DOHH2 (cell line): ENCODE measurements around the gene R3HDML.

Experiments used
- H3F3A ChIP-seq: fragments of 200-600 bp; sonication (generic), shearing (Covaris generic); 2 replicates; pipeline ENCODE4 v1.6.0; 2016; ENCODE audit warnings: antibody characterized with exemption, mild to moderate bottlenecking; ENCODE audit not compliant: control insufficient read depth, insufficient read depth
- H3K27ac ChIP-seq: fragments of 200-600 bp; sonication (generic); 2 replicates; pipeline ENCODE4 v1.5.1; 2014; ENCODE audit warnings: low read depth, mild to moderate bottlenecking, low read length, moderate library complexity
- H3K27me3 ChIP-seq: fragments of 200-600 bp; sonication (generic); 2 replicates; pipeline ENCODE4 v1.6.1; 2014; ENCODE audit warnings: mild to moderate bottlenecking, low read length, mixed read lengths; ENCODE audit not compliant: control insufficient read depth
- H3K36me3 ChIP-seq: fragments of 200-600 bp; sonication (generic); 2 replicates; pipeline ENCODE4 v1.6.1; 2014; ENCODE audit warnings: mild to moderate bottlenecking, low read length, moderate library complexity, mixed read lengths; ENCODE audit not compliant: control insufficient read depth
- H3K4me1 ChIP-seq: fragments of 200-600 bp; sonication (generic); 2 replicates; pipeline ENCODE4 v1.6.1; 2014; ENCODE audit warnings: mild to moderate bottlenecking, low read length, mixed read lengths; ENCODE audit not compliant: control insufficient read depth
- H3K4me2 ChIP-seq: fragments of 200-600 bp; sonication (generic); 2 replicates; pipeline ENCODE4 v1.6.0; 2014; ENCODE audit warnings: mild to moderate bottlenecking, low read length, moderate library complexity
- H3K4me3 ChIP-seq: fragments of 200-600 bp; sonication (generic); 2 replicates; pipeline ENCODE4 v1.5.1; 2014; ENCODE audit warnings: mild to moderate bottlenecking, low read length, mixed read lengths
- H3K79me2 ChIP-seq: fragments of 200-600 bp; sonication (generic); 2 replicates; pipeline ENCODE4 v1.6.1; 2014; ENCODE audit warnings: mild to moderate bottlenecking, low read length, mixed read lengths; ENCODE audit not compliant: control insufficient read depth
- H3K9me2 ChIP-seq: fragments of 200-600 bp; sonication (generic); replicated peaks from 2 replicates; pipeline ENCODE4 v1.6.1; 2014; ENCODE audit warnings: mild to moderate bottlenecking, low read length, mixed read lengths; ENCODE audit not compliant: control insufficient read depth
- H3K9me3 ChIP-seq: fragments of 200-600 bp; sonication (generic); 2 replicates; pipeline ENCODE4 v1.6.1; 2014; ENCODE audit warnings: antibody characterized with exemption, low read length, mixed read lengths; ENCODE audit not compliant: control insufficient read depth, insufficient read depth
- H4K20me1 ChIP-seq: fragments of 200-600 bp; sonication (generic); 2 replicates; pipeline ENCODE4 v1.6.0; 2014; ENCODE audit warnings: low read depth, mild to moderate bottlenecking, antibody characterized with exemption, low read length, moderate library complexity; ENCODE audit not compliant: control insufficient read depth, insufficient read depth
- EZH2phosphoT487 ChIP-seq: fragments of 200-600 bp; sonication (generic); IDR thresholded peaks from 2 replicates; pipeline ENCODE4 v1.6.1; 2017; ENCODE audit warnings: borderline replicate concordance, mild to moderate bottlenecking, antibody characterized with exemption, low read length, moderate library complexity, mixed read lengths
- TF ChIP-seq, protein P1 (sequence below): fragments of 200-600 bp; sonication (generic); IDR thresholded peaks from one replicate; pipeline ENCODE4 v1.5.1; 2014; ENCODE audit warnings: antibody characterized with exemption, mild to moderate bottlenecking, low read depth, low read length; ENCODE audit not compliant: poor library complexity, severe bottlenecking

R3HDML gene

GRCh38 chr20:44360221-44360620 is 23.4 kb downstream of the R3HDML start:
- Histone ChIP-seq H3K27me3 (peaks cover 8% of the 10 kb centered on the region), H3K4me1 (no peaks in the 10 kb centered on the region), H3F3A (no peaks in the 10 kb centered on the region), H3K79me2 (no peaks in the 10 kb centered on the region), H3K4me3 (no peak overlapping the region), H3K36me3 (no peaks in the 10 kb centered on the region), H3K27ac (no peak overlapping the region), H3K4me2 (no peak overlapping the region), H4K20me1 (no peaks in the 10 kb centered on the region), H3K9me2 (no peaks in the 10 kb centered on the region), H3K9me3 (no peaks in the 10 kb centered on the region)
- TF ChIP-seq EZH2phosphoT487 = no peak
- TF ChIP-seq, protein P1, sequence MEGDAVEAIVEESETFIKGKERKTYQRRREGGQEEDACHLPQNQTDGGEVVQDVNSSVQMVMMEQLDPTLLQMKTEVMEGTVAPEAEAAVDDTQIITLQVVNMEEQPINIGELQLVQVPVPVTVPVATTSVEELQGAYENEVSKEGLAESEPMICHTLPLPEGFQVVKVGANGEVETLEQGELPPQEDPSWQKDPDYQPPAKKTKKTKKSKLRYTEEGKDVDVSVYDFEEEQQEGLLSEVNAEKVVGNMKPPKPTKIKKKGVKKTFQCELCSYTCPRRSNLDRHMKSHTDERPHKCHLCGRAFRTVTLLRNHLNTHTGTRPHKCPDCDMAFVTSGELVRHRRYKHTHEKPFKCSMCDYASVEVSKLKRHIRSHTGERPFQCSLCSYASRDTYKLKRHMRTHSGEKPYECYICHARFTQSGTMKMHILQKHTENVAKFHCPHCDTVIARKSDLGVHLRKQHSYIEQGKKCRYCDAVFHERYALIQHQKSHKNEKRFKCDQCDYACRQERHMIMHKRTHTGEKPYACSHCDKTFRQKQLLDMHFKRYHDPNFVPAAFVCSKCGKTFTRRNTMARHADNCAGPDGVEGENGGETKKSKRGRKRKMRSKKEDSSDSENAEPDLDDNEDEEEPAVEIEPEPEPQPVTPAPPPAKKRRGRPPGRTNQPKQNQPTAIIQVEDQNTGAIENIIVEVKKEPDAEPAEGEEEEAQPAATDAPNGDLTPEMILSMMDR = no peak

DNA sequence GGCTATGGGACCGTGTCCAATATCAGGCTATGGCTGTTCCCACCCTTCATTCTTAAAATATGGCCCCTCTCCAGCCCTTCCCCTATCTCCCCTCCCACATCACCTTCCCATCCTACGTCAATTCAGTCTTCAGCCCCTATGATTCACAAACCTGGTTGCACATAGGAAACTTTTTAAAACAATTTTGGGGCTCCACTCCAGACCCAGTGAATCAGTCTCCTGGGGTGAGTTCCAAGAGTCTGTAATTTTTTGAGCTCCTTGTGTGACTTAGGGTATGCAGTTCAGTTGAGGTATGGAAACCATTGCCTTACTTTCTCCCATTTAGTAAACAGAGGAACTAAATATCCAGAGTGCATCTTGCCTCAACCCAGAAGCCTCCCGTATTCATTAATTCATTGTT is 24.2 kb downstream of the R3HDML start:
- no peak overlapping the region for H3K4me2 ChIP-seq
- H3K9me2 ChIP-seq = no peaks in the 10 kb centered on the region
- H3K4me1 ChIP-seq = no peaks in the 10 kb centered on the region
- peaks cover 8% of the 10 kb centered on the region for H3K27me3 ChIP-seq
- H3K27ac ChIP-seq = no peak overlapping the region
- TF ChIP-seq, protein P1 = no peak
- no peak for TF ChIP-seq EZH2phosphoT487
- no peaks in the 10 kb centered on the region for H3K79me2 ChIP-seq
- no peaks in the 10 kb centered on the region for H3K9me3 ChIP-seq
- H3K36me3 ChIP-seq = no peaks in the 10 kb centered on the region
- H4K20me1 ChIP-seq = no peaks in the 10 kb centered on the region
- no peak overlapping the region for H3K4me3 ChIP-seq
- no peaks in the 10 kb centered on the region for H3F3A ChIP-seq

DNA sequence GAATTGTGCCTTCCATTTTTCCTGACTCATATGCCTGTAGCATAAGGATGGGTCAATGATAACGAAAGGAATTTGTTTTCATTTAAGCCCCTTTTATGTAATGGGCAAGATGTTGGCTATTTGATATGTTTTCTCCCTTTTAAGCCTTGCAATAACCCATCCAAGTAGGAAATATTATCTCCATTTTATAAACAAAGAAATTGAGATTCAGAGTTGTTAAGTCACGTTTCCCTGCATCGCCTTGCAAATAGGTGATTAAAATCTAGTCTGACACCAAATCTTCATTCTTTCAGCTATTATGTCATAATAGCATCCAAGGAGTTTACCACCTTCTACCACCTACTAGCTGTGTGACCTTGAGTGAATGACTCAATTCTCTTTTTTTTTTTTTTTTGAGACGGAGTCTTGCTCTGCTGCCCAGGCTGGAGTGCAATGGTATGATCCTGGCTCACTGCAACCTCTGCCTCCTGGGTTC is 25.7 kb downstream of the R3HDML start:
- H3K27me3 ChIP-seq = peaks cover 8% of the 10 kb centered on the region
- H3F3A ChIP-seq = no peaks in the 10 kb centered on the region
- H3K27ac ChIP-seq = no peak overlapping the region
- no peaks in the 10 kb centered on the region for H3K9me3 ChIP-seq
- H3K9me2 ChIP-seq = no peaks in the 10 kb centered on the region
- H3K4me3 ChIP-seq = no peak overlapping the region
- H3K4me1 ChIP-seq = no peaks in the 10 kb centered on the region
- H3K79me2 ChIP-seq = no peaks in the 10 kb centered on the region
- H3K36me3 ChIP-seq = no peaks in the 10 kb centered on the region
- TF ChIP-seq EZH2phosphoT487 = no peak
- TF ChIP-seq, protein P1 = no peak
- H3K4me2 ChIP-seq = no peak overlapping the region
- no peaks in the 10 kb centered on the region for H4K20me1 ChIP-seq

GRCh38 chr20:44364068-44364467 is 27.2 kb downstream of the R3HDML start:
- Histone ChIP-seq H3K9me3 (no peaks in the 10 kb centered on the region), H3K27ac (no peak overlapping the region), H3K36me3 (no peaks in the 10 kb centered on the region), H3K4me3 (no peak overlapping the region), H3K4me1 (no peaks in the 10 kb centered on the region), H3K79me2 (no peaks in the 10 kb centered on the region), H3F3A (no peaks in the 10 kb centered on the region), H4K20me1 (no peaks in the 10 kb centered on the region), H3K4me2 (no peak overlapping the region), H3K27me3 (peaks cover 1% of the 10 kb centered on the region; the same call in 1 of the 2 replicates), H3K9me2 (no peaks in the 10 kb centered on the region)
- TF ChIP-seq, protein P1 = no peak
- no peak for TF ChIP-seq EZH2phosphoT487
